ENCODE measurements around the gene TMEM212. TPM values are rescaled to one million over a fixed set of nuclear protein-coding genes. Genes with fewer than 3 reads are reported as not detected.

The TMEM212 gene
- total and polyA plus RNA-seq, 2 of the 13 experiments (the other 11 are each of a cell fraction or from before 2014, with no cell fraction given), result not detected

DNA sequence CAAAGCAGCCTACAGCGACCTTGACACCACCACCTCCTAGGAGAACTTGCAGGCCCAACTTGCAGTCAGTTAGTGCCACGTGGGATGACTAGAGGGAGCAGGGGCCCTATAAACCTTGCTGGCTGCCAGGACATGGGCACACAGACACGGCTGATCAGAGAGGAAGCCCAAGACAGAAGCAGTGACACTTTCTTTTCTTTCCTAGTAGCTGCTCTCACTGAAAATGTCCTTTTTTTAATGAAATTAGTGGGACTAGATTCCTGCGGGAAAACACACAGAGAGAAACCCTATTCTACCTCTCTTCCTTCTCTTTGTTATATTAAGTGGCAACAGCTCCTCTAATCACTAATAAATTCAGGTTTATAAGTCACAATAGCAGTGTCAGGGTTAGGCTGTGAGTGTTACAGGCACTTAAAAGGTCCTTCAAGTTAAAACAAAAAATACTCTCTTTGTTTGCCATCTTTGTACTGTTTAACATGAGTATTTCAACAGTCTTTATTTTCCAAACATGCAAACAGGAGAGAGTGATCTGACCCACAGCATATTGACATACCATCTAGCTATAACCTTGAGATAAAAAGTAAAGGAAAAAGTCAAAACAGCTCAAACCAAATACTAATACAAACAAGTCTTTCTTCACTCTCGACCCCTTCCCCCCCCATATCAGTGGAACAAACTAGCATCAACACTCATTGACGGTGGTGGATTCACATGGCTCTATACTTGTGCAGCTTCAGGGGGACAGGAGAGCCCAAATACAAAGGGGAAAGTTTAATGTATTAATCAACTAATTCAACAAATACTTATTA, 2.1 kb upstream of the TMEM212 start (continued):
- TF ChIP-seq, protein P1, sequence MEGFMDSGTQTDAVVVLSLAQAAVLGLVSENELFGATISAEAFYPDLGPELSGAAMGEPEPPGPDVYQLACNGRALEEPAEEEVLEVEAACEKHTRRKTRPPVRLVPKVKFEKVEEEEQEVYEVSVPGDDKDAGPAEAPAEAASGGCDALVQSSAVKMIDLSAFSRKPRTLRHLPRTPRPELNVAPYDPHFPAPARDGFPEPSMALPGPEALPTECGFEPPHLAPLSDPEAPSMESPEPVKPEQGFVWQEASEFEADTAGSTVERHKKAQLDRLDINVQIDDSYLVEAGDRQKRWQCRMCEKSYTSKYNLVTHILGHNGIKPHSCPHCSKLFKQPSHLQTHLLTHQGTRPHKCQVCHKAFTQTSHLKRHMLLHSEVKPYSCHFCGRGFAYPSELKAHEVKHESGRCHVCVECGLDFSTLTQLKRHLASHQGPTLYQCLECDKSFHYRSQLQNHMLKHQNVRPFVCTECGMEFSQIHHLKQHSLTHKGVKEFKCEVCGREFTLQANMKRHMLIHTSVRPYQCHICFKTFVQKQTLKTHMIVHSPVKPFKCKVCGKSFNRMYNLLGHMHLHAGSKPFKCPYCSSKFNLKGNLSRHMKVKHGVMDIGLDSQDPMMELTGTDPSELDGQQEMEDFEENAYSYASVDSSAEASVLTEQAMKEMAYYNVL (CRISPR knock-in tag; IDR thresholded peaks at IDR 0.05; ENCODE audit: borderline replicate concordance), result peak; percentile 89
- TF ChIP-seq, protein P2, sequence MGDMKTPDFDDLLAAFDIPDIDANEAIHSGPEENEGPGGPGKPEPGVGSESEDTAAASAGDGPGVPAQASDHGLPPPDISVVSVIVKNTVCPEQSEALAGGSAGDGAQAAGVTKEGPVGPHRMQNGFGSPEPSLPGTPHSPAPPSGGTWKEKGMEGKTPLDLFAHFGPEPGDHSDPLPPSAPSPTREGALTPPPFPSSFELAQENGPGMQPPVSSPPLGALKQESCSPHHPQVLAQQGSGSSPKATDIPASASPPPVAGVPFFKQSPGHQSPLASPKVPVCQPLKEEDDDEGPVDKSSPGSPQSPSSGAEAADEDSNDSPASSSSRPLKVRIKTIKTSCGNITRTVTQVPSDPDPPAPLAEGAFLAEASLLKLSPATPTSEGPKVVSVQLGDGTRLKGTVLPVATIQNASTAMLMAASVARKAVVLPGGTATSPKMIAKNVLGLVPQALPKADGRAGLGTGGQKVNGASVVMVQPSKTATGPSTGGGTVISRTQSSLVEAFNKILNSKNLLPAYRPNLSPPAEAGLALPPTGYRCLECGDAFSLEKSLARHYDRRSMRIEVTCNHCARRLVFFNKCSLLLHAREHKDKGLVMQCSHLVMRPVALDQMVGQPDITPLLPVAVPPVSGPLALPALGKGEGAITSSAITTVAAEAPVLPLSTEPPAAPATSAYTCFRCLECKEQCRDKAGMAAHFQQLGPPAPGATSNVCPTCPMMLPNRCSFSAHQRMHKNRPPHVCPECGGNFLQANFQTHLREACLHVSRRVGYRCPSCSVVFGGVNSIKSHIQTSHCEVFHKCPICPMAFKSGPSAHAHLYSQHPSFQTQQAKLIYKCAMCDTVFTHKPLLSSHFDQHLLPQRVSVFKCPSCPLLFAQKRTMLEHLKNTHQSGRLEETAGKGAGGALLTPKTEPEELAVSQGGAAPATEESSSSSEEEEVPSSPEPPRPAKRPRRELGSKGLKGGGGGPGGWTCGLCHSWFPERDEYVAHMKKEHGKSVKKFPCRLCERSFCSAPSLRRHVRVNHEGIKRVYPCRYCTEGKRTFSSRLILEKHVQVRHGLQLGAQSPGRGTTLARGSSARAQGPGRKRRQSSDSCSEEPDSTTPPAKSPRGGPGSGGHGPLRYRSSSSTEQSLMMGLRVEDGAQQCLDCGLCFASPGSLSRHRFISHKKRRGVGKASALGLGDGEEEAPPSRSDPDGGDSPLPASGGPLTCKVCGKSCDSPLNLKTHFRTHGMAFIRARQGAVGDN (CRISPR knock-in tag; IDR thresholded peaks at IDR 0.05), result peak; percentile 83
- TF ChIP-seq YEATS4 (CRISPR knock-in tag; IDR thresholded peaks at IDR 0.05; ENCODE audit: borderline replicate concordance) (no peak), ZNF713 (CRISPR knock-in tag; IDR thresholded peaks at IDR 0.05) (no peak), ZNF761 (CRISPR knock-in tag; conservative IDR thresholded peaks at IDR 0.05) (peak; percentile 79; the same call in 1 of the 2 replicates), KDM2A (CRISPR knock-in tag; IDR thresholded peaks at IDR 0.05; ENCODE audit: borderline replicate concordance, low read depth) (0 out of 2 replicates have a peak, but pooled peaks have one; percentile 44), ZNF230 (CRISPR knock-in tag; IDR thresholded peaks at IDR 0.05) (peak; percentile 75; the same call in 1 of the 2 replicates), NFATC3 (CRISPR knock-in tag; IDR thresholded peaks at IDR 0.05) (no peak), ZFP36 (IDR thresholded peaks at IDR 0.05; ENCODE audit: borderline replicate concordance, low read depth, low read length, partially characterized antibody) (peak; percentile 26), ZSCAN29 (CRISPR knock-in tag; conservative IDR thresholded peaks at IDR 0.05) (0 out of 2 replicates have a peak, but pooled peaks have one; percentile 63)
- TF ChIP-seq, protein P3, sequence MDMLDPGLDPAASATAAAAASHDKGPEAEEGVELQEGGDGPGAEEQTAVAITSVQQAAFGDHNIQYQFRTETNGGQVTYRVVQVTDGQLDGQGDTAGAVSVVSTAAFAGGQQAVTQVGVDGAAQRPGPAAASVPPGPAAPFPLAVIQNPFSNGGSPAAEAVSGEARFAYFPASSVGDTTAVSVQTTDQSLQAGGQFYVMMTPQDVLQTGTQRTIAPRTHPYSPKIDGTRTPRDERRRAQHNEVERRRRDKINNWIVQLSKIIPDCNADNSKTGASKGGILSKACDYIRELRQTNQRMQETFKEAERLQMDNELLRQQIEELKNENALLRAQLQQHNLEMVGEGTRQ (IDR thresholded peaks at IDR 0.05; ENCODE audit: low read depth, low read length), result no peak
- TF ChIP-seq, protein P3 (CRISPR knock-in tag; IDR thresholded peaks at IDR 0.05; ENCODE audit: borderline replicate concordance), result 0 out of 2 replicates have a peak, but pooled peaks have one; percentile 12
- TF ChIP-seq, protein P4, sequence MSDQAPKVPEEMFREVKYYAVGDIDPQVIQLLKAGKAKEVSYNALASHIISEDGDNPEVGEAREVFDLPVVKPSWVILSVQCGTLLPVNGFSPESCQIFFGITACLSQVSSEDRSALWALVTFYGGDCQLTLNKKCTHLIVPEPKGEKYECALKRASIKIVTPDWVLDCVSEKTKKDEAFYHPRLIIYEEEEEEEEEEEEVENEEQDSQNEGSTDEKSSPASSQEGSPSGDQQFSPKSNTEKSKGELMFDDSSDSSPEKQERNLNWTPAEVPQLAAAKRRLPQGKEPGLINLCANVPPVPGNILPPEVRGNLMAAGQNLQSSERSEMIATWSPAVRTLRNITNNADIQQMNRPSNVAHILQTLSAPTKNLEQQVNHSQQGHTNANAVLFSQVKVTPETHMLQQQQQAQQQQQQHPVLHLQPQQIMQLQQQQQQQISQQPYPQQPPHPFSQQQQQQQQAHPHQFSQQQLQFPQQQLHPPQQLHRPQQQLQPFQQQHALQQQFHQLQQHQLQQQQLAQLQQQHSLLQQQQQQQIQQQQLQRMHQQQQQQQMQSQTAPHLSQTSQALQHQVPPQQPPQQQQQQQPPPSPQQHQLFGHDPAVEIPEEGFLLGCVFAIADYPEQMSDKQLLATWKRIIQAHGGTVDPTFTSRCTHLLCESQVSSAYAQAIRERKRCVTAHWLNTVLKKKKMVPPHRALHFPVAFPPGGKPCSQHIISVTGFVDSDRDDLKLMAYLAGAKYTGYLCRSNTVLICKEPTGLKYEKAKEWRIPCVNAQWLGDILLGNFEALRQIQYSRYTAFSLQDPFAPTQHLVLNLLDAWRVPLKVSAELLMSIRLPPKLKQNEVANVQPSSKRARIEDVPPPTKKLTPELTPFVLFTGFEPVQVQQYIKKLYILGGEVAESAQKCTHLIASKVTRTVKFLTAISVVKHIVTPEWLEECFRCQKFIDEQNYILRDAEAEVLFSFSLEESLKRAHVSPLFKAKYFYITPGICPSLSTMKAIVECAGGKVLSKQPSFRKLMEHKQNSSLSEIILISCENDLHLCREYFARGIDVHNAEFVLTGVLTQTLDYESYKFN (CRISPR knock-in tag; conservative IDR thresholded peaks at IDR 0.05), result peak; percentile 97
- TF ChIP-seq, protein P5, sequence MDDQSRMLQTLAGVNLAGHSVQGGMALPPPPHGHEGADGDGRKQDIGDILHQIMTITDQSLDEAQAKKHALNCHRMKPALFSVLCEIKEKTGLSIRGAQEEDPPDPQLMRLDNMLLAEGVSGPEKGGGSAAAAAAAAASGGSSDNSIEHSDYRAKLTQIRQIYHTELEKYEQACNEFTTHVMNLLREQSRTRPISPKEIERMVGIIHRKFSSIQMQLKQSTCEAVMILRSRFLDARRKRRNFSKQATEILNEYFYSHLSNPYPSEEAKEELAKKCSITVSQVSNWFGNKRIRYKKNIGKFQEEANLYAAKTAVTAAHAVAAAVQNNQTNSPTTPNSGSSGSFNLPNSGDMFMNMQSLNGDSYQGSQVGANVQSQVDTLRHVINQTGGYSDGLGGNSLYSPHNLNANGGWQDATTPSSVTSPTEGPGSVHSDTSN (CRISPR knock-in tag; IDR thresholded peaks at IDR 0.05; ENCODE audit: borderline replicate concordance), result no peak

Measured in HepG2 (cell line).